GM21515 (cell line): ENCODE measurements around the gene CLSTN1.

Source experiments
- ATAC-seq: cut with Tn5 transposase; IDR thresholded peaks from one replicate; pipeline ENCODE4 v1.9.1; 2021; ENCODE audit not compliant: unreplicated experiment

Gene CLSTN1

GRCh38 chr1:9732123-9732971 is 91.4 kb downstream of the CLSTN1 start:
- ATAC-seq = no peak

- no peak for ATAC-seq
Measured at GRCh38 chr1:9731561-9731960, 92.2 kb downstream of the CLSTN1 start.

- no peak for ATAC-seq
Measured at GRCh38 chr1:9731051-9731537, 92.7 kb downstream of the CLSTN1 start.

- no peak for ATAC-seq
Measured at GRCh38 chr1:9730096-9730901, 93.5 kb downstream of the CLSTN1 start.

- ATAC-seq = no peak
Measured at GRCh38 chr1:9729523-9729922, 94.2 kb downstream of the CLSTN1 start.

GRCh38 chr1:9728451-9729295 is 95.1 kb downstream of the CLSTN1 start:
- no peak for ATAC-seq

GRCh38 chr1:9726905-9727595 is 96.7 kb downstream of the CLSTN1 start:
- ATAC-seq = no peak

- ATAC-seq = no peak
Measured at GRCh38 chr1:9726406-9726805, 97.4 kb downstream of the CLSTN1 start.

- ATAC-seq = no peak
Measured at GRCh38 chr1:9724706-9725476, 98.9 kb downstream of the CLSTN1 start.

GRCh38 chr1:9723926-9724325 is 99.8 kb downstream of the CLSTN1 start:
- ATAC-seq = no peak

- ATAC-seq = no peak
Measured at GRCh38 chr1:9723068-9723805, 100.5 kb downstream of the CLSTN1 start.

- ATAC-seq = no peak
Measured at GRCh38 chr1:9722378-9722749, 101.4 kb downstream of the CLSTN1 start.

GRCh38 chr1:9721606-9722377 is 102.0 kb downstream of the CLSTN1 start:
- ATAC-seq = no peak

- ATAC-seq = no peak
Measured at GRCh38 chr1:9720785-9721605, 102.8 kb downstream of the CLSTN1 start.

GRCh38 chr1:9719978-9720722 is 103.6 kb downstream of the CLSTN1 start:
- no peak for ATAC-seq

GRCh38 chr1:9718006-9718680 is 105.6 kb downstream of the CLSTN1 start:
- no peak for ATAC-seq
